ENCODE results near the gene FAM171A2. TPM values are rescaled to one million over a fixed set of nuclear protein-coding genes. Genes with fewer than 3 reads are reported as not detected.

The FAM171A2 gene
- total RNA-seq, 1 experiment from 2014 or later, result 1.2 TPM

DNA sequence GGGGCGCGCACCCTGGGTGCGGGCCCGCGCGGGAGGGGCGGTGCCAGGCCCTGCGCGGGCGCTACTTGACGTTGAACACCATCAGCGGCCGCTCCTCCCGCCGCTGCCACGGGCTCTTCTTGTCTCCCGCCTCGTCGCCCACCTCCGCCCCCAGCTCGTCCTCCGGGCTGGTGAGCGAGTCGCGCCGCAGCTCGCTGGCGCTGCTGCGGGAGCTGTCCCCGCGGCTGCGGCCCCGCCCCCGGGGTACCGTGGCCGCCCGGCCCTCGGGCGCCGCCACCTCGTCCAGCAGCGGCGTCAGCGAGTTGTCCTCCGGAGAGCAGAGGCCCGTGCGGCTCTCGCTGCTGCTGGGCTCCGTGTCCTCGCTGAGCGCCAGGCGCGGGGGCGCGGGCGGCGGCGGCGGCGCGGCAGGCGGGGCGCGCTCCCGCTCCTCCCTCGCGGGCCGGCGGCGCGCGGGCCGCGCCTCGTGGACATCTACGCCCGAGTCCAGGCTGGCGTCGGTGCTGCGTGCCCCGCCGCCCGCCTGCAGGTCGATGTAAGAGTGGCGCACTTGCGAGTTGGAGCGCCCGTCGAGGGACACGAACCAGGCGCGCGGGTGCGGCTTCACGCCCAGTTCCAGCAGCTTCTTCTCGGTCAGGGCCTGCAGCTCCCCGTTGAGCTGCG, 9.9 kb downstream of the FAM171A2 start:
- Histone ChIP-seq H4K20me1 (ENCODE audit: insufficient read depth, low read depth, low read length) (no peaks in the 10 kb centered on the region), H3K27me3 (ENCODE audit: low read length) (no peaks in the 10 kb centered on the region), H3K27ac (ENCODE audit: low read length) (no peak overlapping the region), H3K36me3 (ENCODE audit: insufficient read depth, low read length) (peaks cover 4% of the 10 kb centered on the region), H3K4me3 (ENCODE audit: low read length) (no peak overlapping the region), H3K4me1 (ENCODE audit: low read length) (peaks cover 10% of the 10 kb centered on the region), H3K9me2 (replicated peaks; ENCODE audit: insufficient read depth, low read length) (no peaks in the 10 kb centered on the region), H3K4me2 (ENCODE audit: low read depth, low read length, poor library complexity, severe bottlenecking) (no peak overlapping the region), H3K9ac (ENCODE audit: low read length) (no peak overlapping the region), H3K9me3 (ENCODE audit: low read length) (no peaks in the 10 kb centered on the region), H2AFZ (ENCODE audit: low read length) (no peak overlapping the region), H3K79me2 (ENCODE audit: low read length) (no peaks in the 10 kb centered on the region)
- no peak for DNase-seq

DNA sequence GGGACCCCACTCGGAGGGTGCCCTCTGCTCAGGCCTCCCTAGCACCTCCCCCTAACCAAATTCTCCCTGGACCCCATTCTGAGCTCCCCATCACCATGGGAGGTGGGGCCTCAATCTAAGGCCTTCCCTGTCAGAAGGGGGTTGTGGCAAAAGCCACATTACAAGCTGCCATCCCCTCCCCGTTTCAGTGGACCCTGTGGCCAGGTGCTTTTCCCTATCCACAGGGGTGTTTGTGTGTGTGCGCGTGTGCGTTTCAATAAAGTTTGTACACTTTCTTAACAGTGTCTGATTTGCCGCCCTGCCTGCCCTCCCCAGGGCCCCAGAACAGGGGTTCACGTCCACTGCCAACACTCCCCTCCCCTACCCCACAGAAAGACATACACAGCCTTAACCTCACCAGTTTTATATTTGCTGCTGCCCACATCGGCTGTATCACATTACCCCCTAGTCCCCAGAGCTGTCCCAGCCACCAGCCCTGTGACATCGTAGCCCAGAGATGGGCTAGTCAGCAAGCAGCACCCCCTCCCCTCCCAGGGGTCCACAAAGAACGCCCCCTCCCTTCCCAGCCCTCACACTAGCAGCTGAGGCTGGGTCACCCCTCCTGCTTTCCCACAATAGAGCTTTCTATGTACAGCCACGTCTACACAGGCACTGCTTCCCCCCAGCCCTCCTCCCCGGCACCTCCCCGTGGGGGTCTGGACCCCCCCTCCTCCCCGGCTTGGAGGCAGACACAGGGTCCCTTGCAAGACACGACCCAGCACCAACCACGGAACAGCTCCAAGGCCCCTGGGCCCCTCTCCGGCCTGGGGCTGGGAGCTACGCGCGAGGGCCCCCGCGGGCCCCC, 10.6 kb downstream of the FAM171A2 start:
- H3K4me2 ChIP-seq (ENCODE audit: low read depth, low read length, poor library complexity, severe bottlenecking), result no peak overlapping the region
- no peaks in the 10 kb centered on the region for H4K20me1 ChIP-seq (ENCODE audit: insufficient read depth, low read depth, low read length)
- H3K9me3 ChIP-seq (ENCODE audit: low read length), result no peaks in the 10 kb centered on the region
- DNase-seq, result no peak
- peaks cover 17% of the 10 kb centered on the region for H3K4me1 ChIP-seq (ENCODE audit: low read length)
- no peak overlapping the region for H3K27ac ChIP-seq (ENCODE audit: low read length)
- no peaks in the 10 kb centered on the region for H3K79me2 ChIP-seq (ENCODE audit: low read length)
- no peak overlapping the region for H3K9ac ChIP-seq (ENCODE audit: low read length)
- no peak overlapping the region for H2AFZ ChIP-seq (ENCODE audit: low read length)
- no peaks in the 10 kb centered on the region for H3K27me3 ChIP-seq (ENCODE audit: low read length)
- H3K36me3 ChIP-seq (ENCODE audit: insufficient read depth, low read length), result peaks cover 4% of the 10 kb centered on the region
- H3K4me3 ChIP-seq (ENCODE audit: low read length), result no peak overlapping the region
- H3K9me2 ChIP-seq (replicated peaks; ENCODE audit: insufficient read depth, low read length), result no peaks in the 10 kb centered on the region

DNA sequence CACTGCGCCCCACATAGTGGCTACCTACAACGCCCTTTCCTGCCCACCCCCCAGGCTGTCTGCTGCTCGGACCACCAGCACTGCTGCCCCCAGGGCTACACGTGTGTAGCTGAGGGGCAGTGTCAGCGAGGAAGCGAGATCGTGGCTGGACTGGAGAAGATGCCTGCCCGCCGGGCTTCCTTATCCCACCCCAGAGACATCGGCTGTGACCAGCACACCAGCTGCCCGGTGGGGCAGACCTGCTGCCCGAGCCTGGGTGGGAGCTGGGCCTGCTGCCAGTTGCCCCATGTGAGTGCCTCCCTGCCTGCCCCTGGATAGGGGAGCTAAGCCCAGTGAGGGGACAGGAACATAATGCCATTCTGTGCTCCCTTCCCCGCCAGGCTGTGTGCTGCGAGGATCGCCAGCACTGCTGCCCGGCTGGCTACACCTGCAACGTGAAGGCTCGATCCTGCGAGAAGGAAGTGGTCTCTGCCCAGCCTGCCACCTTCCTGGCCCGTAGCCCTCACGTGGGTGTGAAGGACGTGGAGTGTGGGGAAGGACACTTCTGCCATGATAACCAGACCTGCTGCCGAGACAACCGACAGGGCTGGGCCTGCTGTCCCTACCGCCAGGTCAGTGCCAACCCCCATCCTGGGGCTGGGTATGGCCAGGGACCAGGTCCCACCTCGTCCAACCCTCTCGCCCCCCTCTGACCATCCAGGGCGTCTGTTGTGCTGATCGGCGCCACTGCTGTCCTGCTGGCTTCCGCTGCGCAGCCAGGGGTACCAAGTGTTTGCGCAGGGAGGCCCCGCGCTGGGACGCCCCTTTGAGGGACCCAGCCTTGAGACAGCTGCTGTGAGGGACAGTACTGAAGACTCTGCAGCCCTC, 11.5 kb downstream of the FAM171A2 start:
- Histone ChIP-seq H3K9me3 (ENCODE audit: low read length) (no peaks in the 10 kb centered on the region), H2AFZ (ENCODE audit: low read length) (no peak overlapping the region), H3K9me2 (replicated peaks; ENCODE audit: insufficient read depth, low read length) (no peaks in the 10 kb centered on the region), H3K4me1 (ENCODE audit: low read length) (peaks cover 26% of the 10 kb centered on the region), H4K20me1 (ENCODE audit: insufficient read depth, low read depth, low read length) (no peaks in the 10 kb centered on the region), H3K79me2 (ENCODE audit: low read length) (no peaks in the 10 kb centered on the region), H3K4me2 (ENCODE audit: low read depth, low read length, poor library complexity, severe bottlenecking) (no peak overlapping the region), H3K27ac (ENCODE audit: low read length) (no peak overlapping the region), H3K4me3 (ENCODE audit: low read length) (no peak overlapping the region), H3K9ac (ENCODE audit: low read length) (no peak overlapping the region), H3K36me3 (ENCODE audit: insufficient read depth, low read length) (peaks cover 4% of the 10 kb centered on the region), H3K27me3 (ENCODE audit: low read length) (no peaks in the 10 kb centered on the region)
- DNase-seq, result no peak

DNA sequence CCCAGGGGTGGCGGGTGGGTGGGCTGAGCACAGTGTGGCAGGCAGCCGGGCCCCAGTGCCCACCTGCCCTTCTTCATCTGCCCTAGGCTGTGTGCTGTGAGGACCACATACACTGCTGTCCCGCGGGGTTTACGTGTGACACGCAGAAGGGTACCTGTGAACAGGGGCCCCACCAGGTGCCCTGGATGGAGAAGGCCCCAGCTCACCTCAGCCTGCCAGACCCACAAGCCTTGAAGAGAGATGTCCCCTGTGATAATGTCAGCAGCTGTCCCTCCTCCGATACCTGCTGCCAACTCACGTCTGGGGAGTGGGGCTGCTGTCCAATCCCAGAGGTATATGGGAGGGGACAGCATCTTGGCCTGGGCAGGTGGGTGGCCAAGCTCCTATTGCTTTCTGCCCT, 12.2 kb downstream of the FAM171A2 start:
- Histone ChIP-seq H3K9me3 (ENCODE audit: low read length) (no peaks in the 10 kb centered on the region), H3K79me2 (ENCODE audit: low read length) (peaks cover under 1% of the 10 kb centered on the region; the same call in 1 of the 2 replicates), H3K4me2 (ENCODE audit: low read depth, low read length, poor library complexity, severe bottlenecking) (no peak overlapping the region), H3K27me3 (ENCODE audit: low read length) (no peaks in the 10 kb centered on the region), H2AFZ (ENCODE audit: low read length) (no peak overlapping the region), H3K36me3 (ENCODE audit: insufficient read depth, low read length) (peaks cover 4% of the 10 kb centered on the region), H3K9ac (ENCODE audit: low read length) (no peak overlapping the region), H4K20me1 (ENCODE audit: insufficient read depth, low read depth, low read length) (no peaks in the 10 kb centered on the region), H3K9me2 (replicated peaks; ENCODE audit: insufficient read depth, low read length) (no peaks in the 10 kb centered on the region), H3K4me1 (ENCODE audit: low read length) (peaks cover 33% of the 10 kb centered on the region), H3K4me3 (ENCODE audit: low read length) (no peak overlapping the region), H3K27ac (ENCODE audit: low read length) (no peak overlapping the region)
- DNase-seq, result no peak

DNA sequence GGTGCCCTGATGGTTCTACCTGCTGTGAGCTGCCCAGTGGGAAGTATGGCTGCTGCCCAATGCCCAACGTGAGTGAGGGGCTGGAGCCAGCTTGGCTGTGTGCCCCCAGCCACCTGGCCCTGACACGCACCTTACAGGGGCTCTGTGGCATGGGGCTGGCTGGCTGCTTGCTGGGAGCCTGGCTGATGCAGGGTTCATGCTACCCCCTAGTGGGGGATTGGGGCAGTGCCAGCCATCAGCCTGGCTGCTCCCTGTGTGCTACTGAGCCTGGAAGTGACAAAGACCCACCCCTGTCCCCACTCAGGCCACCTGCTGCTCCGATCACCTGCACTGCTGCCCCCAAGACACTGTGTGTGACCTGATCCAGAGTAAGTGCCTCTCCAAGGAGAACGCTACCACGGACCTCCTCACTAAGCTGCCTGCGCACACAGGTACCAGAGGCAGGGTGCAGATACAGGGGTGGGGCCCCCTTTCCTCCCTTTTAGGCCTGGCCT, 12.9 kb downstream of the FAM171A2 start:
- no peaks in the 10 kb centered on the region for H3K9me3 ChIP-seq (ENCODE audit: low read length)
- no peak overlapping the region for H3K4me3 ChIP-seq (ENCODE audit: low read length)
- no peak overlapping the region for H3K9ac ChIP-seq (ENCODE audit: low read length)
- peaks cover 4% of the 10 kb centered on the region for H3K36me3 ChIP-seq (ENCODE audit: insufficient read depth, low read length)
- H3K4me2 ChIP-seq (ENCODE audit: low read depth, low read length, poor library complexity, severe bottlenecking), result no peak overlapping the region
- H3K79me2 ChIP-seq (ENCODE audit: low read length), result peaks cover 7% of the 10 kb centered on the region
- no peak overlapping the region for H3K27ac ChIP-seq (ENCODE audit: low read length)
- DNase-seq, result peak; percentile 90
- no peaks in the 10 kb centered on the region for H3K9me2 ChIP-seq (replicated peaks; ENCODE audit: insufficient read depth, low read length)
- H2AFZ ChIP-seq (ENCODE audit: low read length), result no peak overlapping the region
- peaks cover 40% of the 10 kb centered on the region for H3K4me1 ChIP-seq (ENCODE audit: low read length)
- H4K20me1 ChIP-seq (ENCODE audit: insufficient read depth, low read depth, low read length), result no peaks in the 10 kb centered on the region
- H3K27me3 ChIP-seq (ENCODE audit: low read length), result no peaks in the 10 kb centered on the region

DNA sequence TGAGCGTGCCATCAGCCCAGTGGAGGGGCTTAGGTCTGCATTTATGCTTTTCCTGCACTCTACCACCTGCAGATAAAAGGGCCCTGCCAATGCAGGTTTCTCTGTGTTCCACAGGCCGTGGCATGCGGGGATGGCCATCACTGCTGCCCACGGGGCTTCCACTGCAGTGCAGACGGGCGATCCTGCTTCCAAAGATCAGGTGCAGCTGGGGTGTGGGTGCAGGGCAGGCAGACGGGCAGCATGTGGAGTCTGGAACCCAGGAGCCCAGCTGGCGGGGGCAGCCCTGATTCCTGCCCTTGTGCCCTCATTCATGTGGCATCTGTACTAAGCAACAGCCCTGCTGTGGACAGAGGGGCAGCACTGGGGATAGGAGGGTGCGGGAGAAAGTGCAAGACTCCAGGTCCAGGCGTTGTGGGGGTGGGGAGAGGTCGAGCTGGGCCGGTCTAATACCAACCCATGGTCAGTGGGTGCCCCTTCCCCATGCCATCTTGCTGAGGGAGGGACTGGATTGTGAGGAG, 14.0 kb downstream of the FAM171A2 start:
- Histone ChIP-seq H3K27ac (ENCODE audit: low read length) (peak overlapping the region; percentile 95), H3K36me3 (ENCODE audit: insufficient read depth, low read length) (peaks cover 4% of the 10 kb centered on the region), H3K27me3 (ENCODE audit: low read length) (no peaks in the 10 kb centered on the region), H3K9ac (ENCODE audit: low read length) (no peak overlapping the region), H3K9me3 (ENCODE audit: low read length) (no peaks in the 10 kb centered on the region), H3K79me2 (ENCODE audit: low read length) (peaks cover 8% of the 10 kb centered on the region), H3K4me1 (ENCODE audit: low read length) (peaks cover 42% of the 10 kb centered on the region), H4K20me1 (ENCODE audit: insufficient read depth, low read depth, low read length) (no peaks in the 10 kb centered on the region), H3K4me2 (ENCODE audit: low read depth, low read length, poor library complexity, severe bottlenecking) (no peak overlapping the region), H3K9me2 (replicated peaks; ENCODE audit: insufficient read depth, low read length) (no peaks in the 10 kb centered on the region), H3K4me3 (ENCODE audit: low read length) (no peak overlapping the region), H2AFZ (ENCODE audit: low read length) (no peak overlapping the region)
- no peak for DNase-seq

DNA sequence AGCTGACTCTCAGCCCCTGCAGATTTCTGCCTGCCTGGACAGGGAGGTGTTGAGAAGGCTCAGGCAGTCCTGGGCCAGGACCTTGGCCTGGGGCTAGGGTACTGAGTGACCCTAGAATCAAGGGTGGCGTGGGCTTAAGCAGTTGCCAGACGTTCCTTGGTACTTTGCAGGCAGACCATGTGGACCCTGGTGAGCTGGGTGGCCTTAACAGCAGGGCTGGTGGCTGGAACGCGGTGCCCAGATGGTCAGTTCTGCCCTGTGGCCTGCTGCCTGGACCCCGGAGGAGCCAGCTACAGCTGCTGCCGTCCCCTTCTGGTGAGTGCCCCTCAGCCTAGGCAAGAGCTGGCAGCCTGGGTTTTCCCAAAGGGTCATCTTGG, 14.7 kb downstream of the FAM171A2 start:
- H3K9me2 ChIP-seq (replicated peaks; ENCODE audit: insufficient read depth, low read length), result no peaks in the 10 kb centered on the region
- no peak overlapping the region for H3K4me3 ChIP-seq (ENCODE audit: low read length)
- peaks cover 8% of the 10 kb centered on the region for H3K79me2 ChIP-seq (ENCODE audit: low read length)
- no peaks in the 10 kb centered on the region for H3K27me3 ChIP-seq (ENCODE audit: low read length)
- peaks cover 46% of the 10 kb centered on the region for H3K4me1 ChIP-seq (ENCODE audit: low read length)
- H3K27ac ChIP-seq (ENCODE audit: low read length), result peak overlapping the region; percentile 95
- H2AFZ ChIP-seq (ENCODE audit: low read length), result no peak overlapping the region
- H3K9me3 ChIP-seq (ENCODE audit: low read length), result no peaks in the 10 kb centered on the region
- DNase-seq, result no peak
- peaks cover 4% of the 10 kb centered on the region for H3K36me3 ChIP-seq (ENCODE audit: insufficient read depth, low read length)
- peak overlapping the region; percentile 90 for H3K4me2 ChIP-seq (ENCODE audit: low read depth, low read length, poor library complexity, severe bottlenecking)
- no peaks in the 10 kb centered on the region for H4K20me1 ChIP-seq (ENCODE audit: insufficient read depth, low read depth, low read length)
- peak overlapping the region; percentile 63 for H3K9ac ChIP-seq (ENCODE audit: low read length)

Measured in Karpas-422 (cell line).